Measurements from ENCODE around the gene ABO.
"Not testable (repeated sequence)": the region's sequence is repeated elsewhere in the genome, so short reads cannot be mapped to it uniquely, and the experiment has no call there.

ABO gene

GRCh38 chr9:133251773-133252172, 23.2 kb downstream of the ABO start:
- Histone ChIP-seq H3K79me2 (ENCODE audit: insufficient read depth, low read length) (no peaks in the 10 kb centered on the region), H3K4me2 (ENCODE audit: low read depth, low read length, poor library complexity, severe bottlenecking) (no peak overlapping the region), H3K4me3 (ENCODE audit: low read length, poor library complexity, severe bottlenecking) (no peak overlapping the region), H3K9me2 (replicated peaks; ENCODE audit: low read depth, low read length) (no peaks in the 10 kb centered on the region), H3K9ac (ENCODE audit: low read depth, low read length, poor library complexity, severe bottlenecking) (no peak overlapping the region), H3K4me1 (ENCODE audit: insufficient read depth, low read length, poor library complexity, severe bottlenecking) (no peaks in the 10 kb centered on the region), H4K20me1 (ENCODE audit: insufficient read depth, low read length, poor library complexity, severe bottlenecking) (no peaks in the 10 kb centered on the region), H2AFZ (ENCODE audit: low read length) (no peak overlapping the region), H3K9me3 (ENCODE audit: insufficient read depth, low read depth, low read length) (no peaks in the 10 kb centered on the region), H3K36me3 (ENCODE audit: insufficient read depth, low read length) (no peaks in the 10 kb centered on the region), H3F3A (ENCODE audit: low read depth) (no peaks in the 10 kb centered on the region), H3K27me3 (ENCODE audit: insufficient read depth, low read length, poor library complexity, severe bottlenecking) (no peaks in the 10 kb centered on the region)
- TF ChIP-seq CTCF (conservative IDR thresholded peaks at IDR 0.05; ENCODE audit: low read length) (no peak), EZH2phosphoT487 (IDR thresholded peaks at IDR 0.05; ENCODE audit: borderline replicate concordance) (no peak)

DNA sequence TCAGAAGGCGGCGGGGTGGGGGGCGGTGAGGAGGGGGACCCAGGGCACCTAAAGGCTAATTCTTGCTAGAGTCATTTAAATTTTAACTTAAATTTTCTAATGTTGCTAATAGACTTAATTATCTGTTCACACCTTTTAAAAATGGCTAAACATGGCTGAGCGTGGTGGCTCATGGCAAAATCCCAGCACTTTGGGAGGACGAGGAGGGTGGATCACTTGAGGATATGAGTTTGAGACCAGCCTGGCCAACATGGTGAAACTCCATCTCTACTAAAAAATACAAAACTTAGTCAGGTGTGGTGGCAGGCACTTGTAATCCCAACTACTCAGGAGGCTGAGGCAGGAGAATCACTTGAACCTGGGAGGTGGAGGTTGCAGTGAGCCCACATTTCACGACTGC, 23.8 kb downstream of the ABO start:
- not testable (repeated sequence) for H3K4me3 ChIP-seq (ENCODE audit: low read length, poor library complexity, severe bottlenecking); H3K4me2 ChIP-seq (ENCODE audit: low read depth, low read length, poor library complexity, severe bottlenecking); H2AFZ ChIP-seq (ENCODE audit: low read length); H4K20me1 ChIP-seq (ENCODE audit: insufficient read depth, low read length, poor library complexity, severe bottlenecking); H3K79me2 ChIP-seq (ENCODE audit: insufficient read depth, low read length); H3K36me3 ChIP-seq (ENCODE audit: insufficient read depth, low read length); H3F3A ChIP-seq (ENCODE audit: low read depth); H3K9ac ChIP-seq (ENCODE audit: low read depth, low read length, poor library complexity, severe bottlenecking); H3K9me2 ChIP-seq (replicated peaks; ENCODE audit: low read depth, low read length); H3K9me3 ChIP-seq (ENCODE audit: insufficient read depth, low read depth, low read length); H3K4me1 ChIP-seq (ENCODE audit: insufficient read depth, low read length, poor library complexity, severe bottlenecking); H3K27me3 ChIP-seq (ENCODE audit: insufficient read depth, low read length, poor library complexity, severe bottlenecking)

- H3K4me2 ChIP-seq (ENCODE audit: low read depth, low read length, poor library complexity, severe bottlenecking): no peak overlapping the region
- no peaks in the 10 kb centered on the region for H3K27me3 ChIP-seq (ENCODE audit: insufficient read depth, low read length, poor library complexity, severe bottlenecking)
Observed at GRCh38 chr9:133250741-133251170, 24.2 kb downstream of the ABO start.

More at GRCh38 chr9:133250741-133251170, 24.2 kb downstream of the ABO start:
- H3K79me2 ChIP-seq (ENCODE audit: insufficient read depth, low read length): no peaks in the 10 kb centered on the region
- H3K4me1 ChIP-seq (ENCODE audit: insufficient read depth, low read length, poor library complexity, severe bottlenecking): no peaks in the 10 kb centered on the region
- no peak overlapping the region for H3K4me3 ChIP-seq (ENCODE audit: low read length, poor library complexity, severe bottlenecking)
- no peaks in the 10 kb centered on the region for H3F3A ChIP-seq (ENCODE audit: low read depth)
- no peaks in the 10 kb centered on the region for H3K36me3 ChIP-seq (ENCODE audit: insufficient read depth, low read length)
- H3K9ac ChIP-seq (ENCODE audit: low read depth, low read length, poor library complexity, severe bottlenecking): no peak overlapping the region
- H3K9me3 ChIP-seq (ENCODE audit: insufficient read depth, low read depth, low read length): no peaks in the 10 kb centered on the region
- no peak overlapping the region for H2AFZ ChIP-seq (ENCODE audit: low read length)
- TF ChIP-seq CTCF (conservative IDR thresholded peaks at IDR 0.05; ENCODE audit: low read length): no peak
- no peak for TF ChIP-seq EZH2phosphoT487 (IDR thresholded peaks at IDR 0.05; ENCODE audit: borderline replicate concordance)
- no peaks in the 10 kb centered on the region for H3K9me2 ChIP-seq (replicated peaks; ENCODE audit: low read depth, low read length)
- H4K20me1 ChIP-seq (ENCODE audit: insufficient read depth, low read length, poor library complexity, severe bottlenecking): no peaks in the 10 kb centered on the region

Measured in Loucy (cell line).